Effector memory CD4-positive, alpha-beta T cell (primary cell): ENCODE data around the gene SLX4IP.

Source experiments
- DNase-seq, 3 donors: peaks; one replicate each; pipeline ENCODE4 v3.0.0-alpha.2; 2020
- H3K27ac ChIP-seq: 2 replicates; pipeline ENCODE4 v1.7.0; 2013; ENCODE audit warnings: mild to moderate bottlenecking, low read length, moderate library complexity; ENCODE audit not compliant: insufficient read depth, poor library complexity, severe bottlenecking
- H3K27me3 ChIP-seq: replicated peaks from 2 replicates; pipeline ENCODE4 v1.7.0; 2013; ENCODE audit warnings: mild to moderate bottlenecking, low read length; ENCODE audit not compliant: insufficient read depth, control insufficient read depth, poor library complexity, severe bottlenecking
- H3K36me3 ChIP-seq: 2 replicates; pipeline ENCODE4 v1.7.0; 2013; ENCODE audit warnings: mild to moderate bottlenecking, low read length, moderate library complexity; ENCODE audit not compliant: control insufficient read depth, insufficient read depth
- H3K4me1 ChIP-seq: 2 replicates; pipeline ENCODE4 v1.7.0; 2013; ENCODE audit warnings: low read length, mild to moderate bottlenecking; ENCODE audit not compliant: control insufficient read depth, insufficient read depth, poor library complexity, severe bottlenecking
- H3K4me3 ChIP-seq: 2 replicates; pipeline ENCODE4 v1.7.0; 2013; ENCODE audit warnings: low read length, low read depth, mild to moderate bottlenecking; ENCODE audit not compliant: insufficient read depth, poor library complexity, severe bottlenecking
- H3K9me3 ChIP-seq: 2 replicates; pipeline ENCODE4 v1.7.0; 2013; ENCODE audit warnings: mild to moderate bottlenecking, low read length, moderate library complexity; ENCODE audit not compliant: control insufficient read depth

The SLX4IP gene

DNA sequence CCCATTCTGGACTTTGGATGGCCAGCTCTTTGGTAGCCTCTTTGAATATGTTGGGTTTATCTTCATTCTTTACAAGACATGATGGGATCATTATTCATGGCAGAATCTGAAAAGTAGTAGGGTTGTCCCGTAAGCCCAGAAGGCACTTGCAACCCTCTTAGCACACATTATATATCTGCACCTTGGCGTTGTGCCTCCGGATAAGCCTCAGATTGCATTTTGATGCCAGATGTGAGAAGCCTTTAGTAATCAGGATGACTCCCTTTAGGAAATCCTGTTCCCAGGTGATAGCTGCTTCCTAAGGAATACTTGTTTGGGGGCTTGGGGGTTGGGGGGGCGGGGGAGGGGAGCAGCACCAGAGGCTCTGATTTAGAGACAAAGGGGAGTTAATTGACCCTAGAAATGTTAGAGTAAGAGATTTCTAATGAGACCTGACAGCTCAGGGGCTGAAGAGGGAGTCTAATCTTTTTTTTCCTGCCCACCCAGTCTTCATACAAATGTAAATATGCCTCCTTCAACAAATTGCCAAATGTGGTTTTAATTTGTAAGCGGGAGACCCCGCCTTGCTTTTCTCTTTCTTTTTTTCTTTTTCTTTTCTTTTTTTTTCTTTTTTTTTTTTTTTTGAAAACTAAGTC, 183.6 kb downstream of the SLX4IP start:
- Histone ChIP-seq H3K36me3 (no peaks in the 10 kb centered on the region), H3K4me1 (no peaks in the 10 kb centered on the region), H3K4me3 (no peak overlapping the region), H3K27me3 (no peaks in the 10 kb centered on the region), H3K27ac (no peak overlapping the region), H3K9me3 (no peaks in the 10 kb centered on the region)
- DNase-seq, result no peak

DNA sequence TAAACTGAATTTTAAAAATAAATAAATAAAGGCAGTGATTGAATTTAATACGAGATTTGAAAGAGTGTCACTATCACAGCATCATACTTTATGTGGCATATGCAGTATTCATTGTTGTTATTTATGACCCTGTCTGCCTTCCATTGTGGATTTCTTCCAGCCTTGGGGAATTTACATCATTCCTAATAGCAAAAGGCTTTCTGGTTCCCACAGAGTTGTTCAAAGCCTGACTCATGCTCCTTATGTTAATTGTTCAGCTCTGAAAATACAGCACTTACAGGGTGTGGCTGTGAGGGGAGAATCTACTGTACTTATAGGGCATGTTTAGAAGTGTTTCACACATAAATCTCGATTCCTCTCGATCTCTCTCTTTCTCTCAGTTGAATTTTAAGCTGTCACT, 184.3 kb downstream of the SLX4IP start:
- no peak for DNase-seq
- H3K27me3 ChIP-seq, result no peaks in the 10 kb centered on the region
- H3K9me3 ChIP-seq, result no peaks in the 10 kb centered on the region
- H3K36me3 ChIP-seq, result no peaks in the 10 kb centered on the region
- no peaks in the 10 kb centered on the region for H3K4me1 ChIP-seq
- H3K27ac ChIP-seq, result no peak overlapping the region
- H3K4me3 ChIP-seq, result no peak overlapping the region

DNA sequence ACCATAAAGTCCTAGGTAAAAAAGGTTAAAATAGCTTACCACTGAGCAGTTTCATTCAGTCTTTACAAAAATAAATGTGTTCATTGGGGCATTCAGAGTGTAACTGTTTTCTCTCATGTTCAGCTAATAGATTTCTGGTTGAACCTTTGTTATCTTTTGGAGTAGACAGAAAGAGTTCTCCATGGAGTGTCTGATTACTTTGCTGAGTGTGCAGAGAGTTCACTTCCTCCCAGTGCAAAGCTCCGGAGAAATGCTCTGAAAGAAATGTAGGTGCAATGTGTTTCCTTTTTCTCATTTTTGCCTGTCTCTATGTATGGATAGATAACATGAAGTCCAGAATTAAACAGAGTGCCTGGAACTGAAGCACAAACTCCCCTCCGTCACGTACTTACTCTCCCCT, 186.0 kb downstream of the SLX4IP start:
- H3K36me3 ChIP-seq, result no peaks in the 10 kb centered on the region
- H3K9me3 ChIP-seq, result no peaks in the 10 kb centered on the region
- no peak for DNase-seq
- no peak overlapping the region for H3K4me3 ChIP-seq
- no peak overlapping the region for H3K27ac ChIP-seq
- H3K4me1 ChIP-seq, result no peaks in the 10 kb centered on the region
- no peaks in the 10 kb centered on the region for H3K27me3 ChIP-seq

DNA sequence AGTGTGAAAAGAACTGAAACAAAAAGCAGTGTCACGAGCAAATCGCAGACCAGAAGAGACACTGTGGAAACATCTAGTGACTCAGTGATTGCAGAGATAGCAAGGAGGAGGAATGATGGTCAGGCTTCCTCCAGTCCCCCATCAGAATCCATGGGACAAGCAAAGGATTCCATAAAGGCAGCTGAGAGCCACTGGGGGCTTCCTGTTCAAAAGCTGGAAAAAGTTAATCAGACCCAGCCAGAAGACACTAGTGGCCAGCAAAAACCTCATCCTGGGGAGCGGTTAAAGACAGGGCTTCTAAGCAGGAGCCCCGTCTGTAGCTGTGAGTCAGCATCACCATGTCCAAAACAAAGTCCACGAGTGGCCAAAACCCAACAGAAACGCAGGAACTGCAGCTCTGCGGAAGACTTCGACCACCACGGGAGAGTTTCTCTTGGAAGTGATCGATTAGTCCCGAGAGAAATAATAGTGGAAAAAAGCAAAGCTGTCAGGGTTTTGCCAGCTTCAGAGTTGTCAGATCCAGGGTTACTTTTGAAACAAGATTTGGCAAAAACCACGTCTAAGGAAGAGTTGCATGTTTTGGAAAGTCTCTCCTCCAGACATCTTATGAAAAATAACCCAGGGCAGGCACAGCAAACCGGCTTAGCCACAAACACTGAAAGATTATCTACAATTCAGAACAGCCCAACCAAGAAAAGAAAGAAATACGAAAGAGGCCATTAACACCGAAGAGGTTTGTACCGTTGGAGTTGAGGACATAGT, 187.7 kb downstream of the SLX4IP start:
- H3K9me3 ChIP-seq, result no peaks in the 10 kb centered on the region
- no peaks in the 10 kb centered on the region for H3K27me3 ChIP-seq
- no peaks in the 10 kb centered on the region for H3K4me1 ChIP-seq
- no peak overlapping the region for H3K4me3 ChIP-seq
- DNase-seq, result no peak
- H3K36me3 ChIP-seq, result no peaks in the 10 kb centered on the region
- no peak overlapping the region for H3K27ac ChIP-seq

DNA sequence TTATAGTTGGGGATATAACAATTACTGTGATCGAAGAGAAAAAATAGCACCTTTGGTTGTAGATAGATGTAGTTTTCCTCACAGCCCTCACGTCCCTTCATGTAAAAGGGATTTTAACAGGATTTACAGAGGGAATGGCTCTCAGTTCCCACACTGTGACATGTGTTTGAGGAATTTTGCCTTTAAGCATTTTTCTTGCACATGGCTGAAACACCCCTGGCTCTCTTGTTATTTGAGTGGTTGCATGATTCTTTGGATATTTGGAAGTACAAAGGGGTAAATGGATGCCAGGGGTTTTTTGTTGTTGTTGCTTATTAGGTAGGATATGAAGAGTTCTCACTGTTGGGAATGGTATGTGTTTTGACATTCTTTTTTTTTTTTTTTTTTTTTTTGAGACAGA, 190.5 kb downstream of the SLX4IP start:
- no peak for DNase-seq
- Histone ChIP-seq H3K27me3 (no peaks in the 10 kb centered on the region), H3K4me3 (no peak overlapping the region), H3K4me1 (no peaks in the 10 kb centered on the region), H3K27ac (no peak overlapping the region), H3K9me3 (no peaks in the 10 kb centered on the region), H3K36me3 (no peaks in the 10 kb centered on the region)

DNA sequence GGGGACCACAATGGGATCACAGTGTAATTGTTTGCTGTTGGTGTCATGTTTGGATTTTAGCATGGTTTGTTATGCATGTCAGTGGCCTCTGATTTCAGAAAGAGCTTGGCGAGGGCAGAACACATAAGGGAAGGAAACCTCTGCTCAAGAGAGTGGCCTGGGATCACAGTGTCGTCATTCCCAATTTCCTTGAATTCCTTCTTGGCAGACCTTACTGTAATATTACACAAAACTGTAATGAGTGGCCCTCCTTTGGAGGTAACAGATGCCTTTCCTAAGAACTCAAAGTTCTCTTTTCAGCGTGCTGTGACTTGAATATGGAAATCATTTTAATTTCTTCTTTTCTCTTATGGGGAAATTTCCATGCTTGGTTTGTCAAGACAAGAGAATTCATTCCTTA, 191.8 kb downstream of the SLX4IP start:
- Histone ChIP-seq H3K4me1 (no peaks in the 10 kb centered on the region), H3K36me3 (no peaks in the 10 kb centered on the region), H3K27ac (no peak overlapping the region), H3K9me3 (no peaks in the 10 kb centered on the region), H3K27me3 (no peaks in the 10 kb centered on the region), H3K4me3 (no peak overlapping the region)
- no peak for DNase-seq

DNA sequence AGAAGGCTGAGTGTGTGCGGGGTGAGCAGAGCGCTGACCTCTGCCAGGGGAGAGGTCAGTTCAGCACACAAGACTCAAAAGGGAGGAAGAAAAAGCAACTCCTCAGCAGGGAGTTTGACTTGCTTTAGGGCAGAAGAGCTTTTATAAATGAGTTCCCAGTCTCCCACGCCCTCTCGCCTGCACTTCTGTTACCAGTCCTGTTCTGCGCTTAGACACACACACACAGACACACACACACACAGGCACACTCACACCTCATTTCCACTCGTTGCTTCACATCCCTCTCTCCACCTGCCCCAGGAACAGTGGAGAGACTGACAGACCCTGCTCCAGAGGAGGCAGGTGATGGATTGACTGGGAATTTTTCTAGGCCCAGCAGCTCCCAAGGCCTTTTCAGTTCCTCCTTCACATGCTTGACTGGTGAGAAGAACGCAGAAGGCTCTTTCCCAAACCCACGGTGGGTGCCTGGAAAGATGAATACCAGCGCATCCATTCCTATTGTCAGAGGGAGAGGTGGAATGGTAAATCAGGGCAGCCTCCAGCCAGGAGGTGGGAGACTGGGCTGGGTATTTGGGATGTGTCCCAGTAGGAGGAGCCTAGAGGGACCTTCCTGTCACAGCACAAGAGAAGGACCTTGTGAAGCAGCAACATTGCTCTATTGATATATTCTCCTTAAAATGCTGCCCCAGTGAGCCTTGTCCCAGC, 195.0 kb downstream of the SLX4IP start:
- Histone ChIP-seq H3K4me3 (no peak overlapping the region), H3K9me3 (no peaks in the 10 kb centered on the region), H3K27ac (no peak overlapping the region), H3K36me3 (no peaks in the 10 kb centered on the region), H3K27me3 (no peaks in the 10 kb centered on the region), H3K4me1 (no peaks in the 10 kb centered on the region)
- no peak for DNase-seq

DNA sequence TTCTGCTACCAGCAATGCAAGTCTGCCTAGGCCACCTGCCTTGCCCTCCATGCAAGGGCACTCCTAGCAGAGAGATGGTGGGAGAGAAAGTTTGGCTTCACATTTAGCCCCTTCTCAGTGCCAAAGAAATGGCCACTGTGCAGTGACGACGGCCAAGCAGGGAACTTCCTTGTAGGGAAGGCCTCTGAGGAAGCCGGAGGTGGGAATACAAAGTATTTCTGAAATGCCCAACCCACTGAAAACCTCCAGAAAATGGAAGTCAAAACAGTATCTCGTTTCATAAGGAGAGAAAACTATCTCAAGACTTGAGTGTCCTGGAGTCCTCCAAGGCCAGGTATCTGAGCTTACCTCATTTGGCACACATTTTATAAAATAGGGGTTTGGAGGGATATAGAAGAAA, 196.0 kb downstream of the SLX4IP start:
- Histone ChIP-seq H3K27ac (no peak overlapping the region), H3K4me3 (no peak overlapping the region), H3K27me3 (no peaks in the 10 kb centered on the region), H3K9me3 (no peaks in the 10 kb centered on the region), H3K4me1 (no peaks in the 10 kb centered on the region), H3K36me3 (no peaks in the 10 kb centered on the region)
- DNase-seq, result no peak

DNA sequence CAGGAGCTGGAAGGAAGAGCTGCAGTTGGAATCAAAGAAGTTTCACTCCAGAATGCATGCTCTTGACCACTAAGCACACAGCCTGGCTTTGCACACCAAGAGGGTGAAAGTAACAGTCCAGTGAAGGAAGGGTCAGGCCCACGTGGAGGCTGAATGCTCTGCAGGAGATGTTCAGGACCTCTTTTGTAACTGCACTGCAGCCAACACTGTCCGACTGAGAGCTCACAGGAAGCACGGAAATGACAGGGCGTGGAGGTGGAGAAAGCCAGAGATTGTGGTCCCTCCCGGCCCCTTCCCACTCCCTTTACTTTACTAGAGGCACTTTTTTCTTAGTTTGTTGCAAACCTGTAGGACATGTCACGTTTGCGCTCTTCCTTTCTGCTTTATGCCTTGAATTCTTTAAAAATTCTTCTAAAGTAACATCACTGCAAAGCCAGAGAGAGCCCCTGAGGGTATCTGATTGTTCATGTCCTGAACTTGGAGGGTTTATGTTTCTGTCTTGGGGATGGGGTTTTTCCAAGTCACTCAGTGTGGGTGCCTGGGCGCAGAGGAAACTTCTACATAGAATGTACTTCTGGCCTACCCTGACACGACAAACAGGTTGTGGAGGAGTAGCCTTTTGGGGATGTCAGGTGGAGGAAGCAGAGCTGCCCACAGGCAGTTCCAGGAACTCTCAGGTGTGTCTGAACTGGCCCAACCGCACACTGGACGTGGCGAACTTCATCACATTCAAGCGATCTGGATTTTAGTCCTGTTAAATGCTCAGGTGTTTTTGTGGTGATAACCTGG, 197.8 kb downstream of the SLX4IP start:
- Histone ChIP-seq H3K36me3 (no peaks in the 10 kb centered on the region), H3K27ac (no peak overlapping the region)

More for the DNA sequence above, 197.8 kb downstream of the SLX4IP start:
- no peaks in the 10 kb centered on the region for H3K4me1 ChIP-seq
- no peaks in the 10 kb centered on the region for H3K27me3 ChIP-seq
- no peak overlapping the region for H3K4me3 ChIP-seq
- no peak for DNase-seq
- no peaks in the 10 kb centered on the region for H3K9me3 ChIP-seq
